Glutamatergic neuron (in vitro differentiated cells): ENCODE data around the gene PNLIPRP2. TPM values are rescaled to one million over a fixed set of nuclear protein-coding genes. Genes with fewer than 3 reads are reported as not detected.
A peak's percentile ranks its signal among the peaks of the same experiment; 100 is the strongest.

Experiments used
- DNase-seq: peaks from one replicate; pipeline ENCODE4 v3.0.0; 2022
- H3K27ac Mint-ChIP-seq: one replicate; pipeline ENCODE4 v1.8.0; 2020; ENCODE audit warnings: mild to moderate bottlenecking, mixed read lengths, inconsistent platforms; ENCODE audit not compliant: unreplicated experiment
- H3K27me3 Mint-ChIP-seq: one replicate; pipeline ENCODE4 v1.8.0; 2020; ENCODE audit warnings: mild to moderate bottlenecking, moderate library complexity, mixed read lengths, inconsistent platforms; ENCODE audit not compliant: unreplicated experiment
- H3K36me3 Mint-ChIP-seq: one replicate; pipeline ENCODE4 v1.8.0; 2020; ENCODE audit warnings: mild to moderate bottlenecking, mixed read lengths, inconsistent platforms; ENCODE audit not compliant: unreplicated experiment
- H3K4me1 Mint-ChIP-seq: one replicate; pipeline ENCODE4 v1.8.0; 2020; ENCODE audit warnings: mild to moderate bottlenecking, low read depth, mixed read lengths, inconsistent platforms; ENCODE audit not compliant: unreplicated experiment
- H3K4me3 Mint-ChIP-seq: one replicate; pipeline ENCODE4 v1.8.0; 2020; ENCODE audit warnings: mild to moderate bottlenecking, mixed read lengths, inconsistent platforms; ENCODE audit not compliant: unreplicated experiment
- H3K9me3 Mint-ChIP-seq: one replicate; pipeline ENCODE4 v1.8.0; 2020; ENCODE audit warnings: mild to moderate bottlenecking, moderate library complexity, mixed read lengths, inconsistent platforms; ENCODE audit not compliant: unreplicated experiment
- total RNA-seq: library from RNA; stranded (reverse); fragmentation: NEBNext Ultra II Directional; extraction: Animal tissue kit (Norgen Biotek cat#: 25700); gene quantifications from one replicate; pipeline ENCODE4 v1.2.1, GENCODE V29; 2021; ENCODE audit not compliant: unreplicated experiment
- TF ChIP-seq, protein P1 (sequence below): fragments of 200-600 bp; sonication (generic); IDR thresholded peaks from one replicate; pipeline ENCODE4 v1.5.0; 2021; ENCODE audit not compliant: partially characterized antibody, unreplicated experiment

PNLIPRP2 gene
- total RNA-seq, 1 donor from 2014 or later, result not detected

DNA sequence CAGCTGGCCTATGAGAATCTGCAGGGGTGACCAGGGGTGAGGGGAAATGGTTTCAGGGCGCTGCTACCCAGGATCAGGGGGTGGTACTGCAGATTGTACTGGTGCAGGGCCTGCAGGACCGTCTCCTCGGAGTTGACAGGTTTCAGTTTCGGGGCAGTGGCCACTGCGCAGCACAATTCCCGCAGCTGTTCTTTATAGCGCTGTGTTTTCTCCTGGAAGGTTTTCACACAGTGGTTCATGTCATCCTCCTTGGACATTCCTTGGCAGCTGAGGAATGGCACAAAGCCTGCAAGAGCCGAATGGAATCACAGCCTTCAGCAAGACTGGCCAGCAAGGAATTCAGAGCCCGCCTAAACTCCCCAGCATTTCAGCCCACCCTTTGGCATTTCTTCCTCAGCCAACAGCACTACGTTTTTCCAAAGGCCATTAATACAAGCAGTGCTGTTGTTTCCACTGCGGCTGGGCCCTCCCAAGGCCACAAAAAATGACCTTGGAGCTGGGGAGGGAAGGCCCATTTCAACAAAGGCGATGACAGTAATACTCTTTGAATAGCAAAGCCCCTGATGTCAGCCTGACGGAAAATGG, 44.9 kb downstream of the PNLIPRP2 start:
- TF ChIP-seq, protein P1, sequence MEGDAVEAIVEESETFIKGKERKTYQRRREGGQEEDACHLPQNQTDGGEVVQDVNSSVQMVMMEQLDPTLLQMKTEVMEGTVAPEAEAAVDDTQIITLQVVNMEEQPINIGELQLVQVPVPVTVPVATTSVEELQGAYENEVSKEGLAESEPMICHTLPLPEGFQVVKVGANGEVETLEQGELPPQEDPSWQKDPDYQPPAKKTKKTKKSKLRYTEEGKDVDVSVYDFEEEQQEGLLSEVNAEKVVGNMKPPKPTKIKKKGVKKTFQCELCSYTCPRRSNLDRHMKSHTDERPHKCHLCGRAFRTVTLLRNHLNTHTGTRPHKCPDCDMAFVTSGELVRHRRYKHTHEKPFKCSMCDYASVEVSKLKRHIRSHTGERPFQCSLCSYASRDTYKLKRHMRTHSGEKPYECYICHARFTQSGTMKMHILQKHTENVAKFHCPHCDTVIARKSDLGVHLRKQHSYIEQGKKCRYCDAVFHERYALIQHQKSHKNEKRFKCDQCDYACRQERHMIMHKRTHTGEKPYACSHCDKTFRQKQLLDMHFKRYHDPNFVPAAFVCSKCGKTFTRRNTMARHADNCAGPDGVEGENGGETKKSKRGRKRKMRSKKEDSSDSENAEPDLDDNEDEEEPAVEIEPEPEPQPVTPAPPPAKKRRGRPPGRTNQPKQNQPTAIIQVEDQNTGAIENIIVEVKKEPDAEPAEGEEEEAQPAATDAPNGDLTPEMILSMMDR, result no peak
- Mint-ChIP-seq H3K27ac (no peak overlapping the region), H3K9me3 (peaks cover 5% of the 10 kb centered on the region), H3K36me3 (no peaks in the 10 kb centered on the region), H3K4me1 (no peaks in the 10 kb centered on the region), H3K4me3 (no peak overlapping the region), H3K27me3 (peaks cover 4% of the 10 kb centered on the region)
- DNase-seq, result no peak

DNA sequence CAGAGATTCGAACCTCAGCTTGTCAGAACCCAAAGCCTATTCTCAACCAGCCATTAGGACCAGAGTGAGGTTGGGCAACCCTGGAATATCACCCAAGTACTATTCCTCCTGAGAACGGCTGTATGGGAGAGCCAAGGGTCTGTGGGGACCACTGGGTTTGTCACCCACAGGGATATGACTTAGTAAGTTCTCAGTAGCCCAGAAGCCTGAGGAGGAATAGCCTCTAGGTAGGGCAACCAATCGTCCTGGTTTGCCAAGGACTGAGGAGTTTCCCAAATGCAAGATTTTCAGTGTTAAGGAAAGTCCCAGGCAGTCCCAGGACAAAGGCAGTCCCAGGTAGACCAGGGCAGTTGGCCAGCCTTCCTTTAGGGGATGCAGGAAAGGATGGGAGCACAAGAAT, 46.7 kb downstream of the PNLIPRP2 start:
- Mint-ChIP-seq H3K4me3 (no peak overlapping the region), H3K36me3 (peaks cover 4% of the 10 kb centered on the region), H3K27ac (no peak overlapping the region), H3K9me3 (peaks cover 5% of the 10 kb centered on the region), H3K27me3 (peaks cover 4% of the 10 kb centered on the region), H3K4me1 (no peaks in the 10 kb centered on the region)
- no peak for DNase-seq
- TF ChIP-seq, protein P1, result no peak

DNA sequence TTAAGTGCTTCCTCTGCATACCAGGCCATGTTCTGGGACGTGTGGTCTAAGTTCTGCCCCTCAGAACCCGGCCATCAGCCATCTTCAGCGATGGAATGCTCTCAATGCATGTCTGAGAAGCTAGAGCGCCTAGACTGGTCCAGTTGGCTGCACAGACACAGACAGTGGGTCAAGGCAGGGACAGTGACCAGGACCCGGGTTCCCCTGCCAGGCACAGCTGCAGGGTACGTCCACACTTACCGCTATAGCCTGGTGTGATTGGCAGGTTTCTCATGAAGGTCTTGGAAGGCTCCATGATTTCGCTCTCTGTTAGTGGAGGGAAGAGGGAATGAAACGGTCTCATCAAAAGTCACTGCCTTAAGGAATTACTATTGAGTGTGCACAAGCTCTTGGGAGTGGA, 47.3 kb downstream of the PNLIPRP2 start:
- peaks cover 4% of the 10 kb centered on the region for H3K36me3 Mint-ChIP-seq
- peaks cover 4% of the 10 kb centered on the region for H3K27me3 Mint-ChIP-seq
- TF ChIP-seq, protein P1, result no peak
- H3K4me3 Mint-ChIP-seq, result no peak overlapping the region
- H3K9me3 Mint-ChIP-seq, result peaks cover 5% of the 10 kb centered on the region
- H3K27ac Mint-ChIP-seq, result no peak overlapping the region
- DNase-seq, result no peak
- H3K4me1 Mint-ChIP-seq, result no peaks in the 10 kb centered on the region

DNA sequence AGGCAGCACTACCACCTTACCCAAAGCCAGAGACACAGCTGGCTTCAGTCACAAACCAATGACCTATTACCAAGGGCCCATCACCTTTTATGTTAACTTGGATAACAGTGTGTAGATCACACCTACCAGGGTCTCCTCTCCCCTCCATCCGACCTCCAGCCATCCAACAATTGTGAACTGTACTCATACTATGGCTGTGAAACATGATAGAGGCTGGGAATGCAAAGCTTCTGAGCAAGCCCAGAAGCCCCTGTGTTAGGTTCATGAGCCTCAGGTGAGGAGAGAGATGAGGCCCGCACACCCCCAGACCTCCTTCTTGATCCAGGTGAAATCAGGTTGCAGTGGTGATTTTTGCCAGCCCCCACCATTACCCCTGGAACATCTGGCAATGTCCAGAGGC, 47.7 kb downstream of the PNLIPRP2 start:
- no peak overlapping the region for H3K27ac Mint-ChIP-seq
- H3K36me3 Mint-ChIP-seq, result peaks cover 4% of the 10 kb centered on the region
- no peak for DNase-seq
- H3K4me1 Mint-ChIP-seq, result no peaks in the 10 kb centered on the region
- TF ChIP-seq, protein P1, result no peak
- H3K27me3 Mint-ChIP-seq, result peaks cover 4% of the 10 kb centered on the region
- H3K4me3 Mint-ChIP-seq, result no peak overlapping the region
- H3K9me3 Mint-ChIP-seq, result peaks cover 5% of the 10 kb centered on the region

DNA sequence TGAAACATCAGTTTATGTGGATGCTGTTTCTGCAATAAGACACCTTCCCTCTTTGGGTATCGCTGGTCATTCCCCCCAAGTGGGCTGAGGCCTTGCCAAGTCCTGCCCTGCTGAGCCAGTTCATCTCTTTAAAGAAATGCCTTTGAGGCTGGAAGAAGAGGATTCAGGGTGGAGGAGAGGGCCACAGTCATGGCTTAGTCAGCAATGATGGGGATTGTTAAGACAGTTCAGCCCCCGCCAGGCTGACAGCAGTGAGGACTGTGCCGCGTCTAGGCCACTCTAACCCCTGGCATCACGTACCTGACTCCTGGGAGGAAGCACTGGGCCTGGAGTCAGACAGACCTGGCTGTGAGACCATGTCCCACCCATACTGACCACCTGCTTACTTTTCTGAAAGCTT, 48.3 kb downstream of the PNLIPRP2 start:
- TF ChIP-seq, protein P1, result no peak
- H3K27me3 Mint-ChIP-seq, result peaks cover 4% of the 10 kb centered on the region
- no peaks in the 10 kb centered on the region for H3K4me1 Mint-ChIP-seq
- H3K27ac Mint-ChIP-seq, result no peak overlapping the region
- peak overlapping the region; percentile 68 for H3K4me3 Mint-ChIP-seq
- peaks cover 4% of the 10 kb centered on the region for H3K36me3 Mint-ChIP-seq
- no peak for DNase-seq
- H3K9me3 Mint-ChIP-seq, result peaks cover 5% of the 10 kb centered on the region
